Activated T-helper 2 cell treated with anti-CD3 and anti-CD28 coated beads, Interferon-gamma antibody, Interleukin-2, Interleukin-4, amounts not matched to agents 10 μg/mL and 5 μg/mL and 100 μg/mL, durations not matched to agents 14 hours and 24 hours and 36 hours (primary cell): ENCODE results near the gene HAUS7. TPM values are rescaled to one million over a fixed set of nuclear protein-coding genes. Genes with fewer than 3 reads are reported as not detected.

Source experiments
- DNase-seq: peaks from one replicate; pipeline ENCODE4 v3.0.0; 2021; ENCODE audit warnings: low spot score
- H3K27ac Mint-ChIP-seq: one replicate; pipeline ENCODE4 v1.8.0; 2021; ENCODE audit warnings: mixed read lengths
- H3K27me3 Mint-ChIP-seq: one replicate; pipeline ENCODE4 v1.8.0; 2021; ENCODE audit warnings: low read depth, mixed read lengths
- H3K36me3 Mint-ChIP-seq: one replicate; pipeline ENCODE4 v1.8.0; 2021; ENCODE audit warnings: low read depth, mixed read lengths
- H3K4me1 Mint-ChIP-seq: one replicate; pipeline ENCODE4 v1.8.0; 2021; ENCODE audit warnings: low read depth, mixed read lengths
- H3K4me3 Mint-ChIP-seq: one replicate; pipeline ENCODE4 v1.8.0; 2021; ENCODE audit warnings: low read depth, mild to moderate bottlenecking, moderate library complexity, mixed read lengths
- H3K9me3 Mint-ChIP-seq: one replicate; pipeline ENCODE4 v1.8.0; 2021; ENCODE audit warnings: mixed read lengths
- intact Hi-C: fragments of 100-400 bp; cut with micrococcal nuclease; formaldehyde crosslinking; loops from one replicate; pipeline ENCODE4 v1.15.1; 2023
- total RNA-seq: library from RNA; stranded (reverse); gene quantifications from 2 replicates; pipeline ENCODE4 v1.2.3, GENCODE V29; 2022

The HAUS7 gene
- total RNA-seq, 1 donor from 2014 or later = 62.0 TPM

GRCh38 chrX:153398275-153398960 lies 72.0 kb downstream of the HAUS7 start:
- peaks cover 11% of the 10 kb centered on the region for H3K4me1 Mint-ChIP-seq
- no peaks in the 10 kb centered on the region for H3K9me3 Mint-ChIP-seq
- intact Hi-C loops = no loop called here
- no peak for DNase-seq
- H3K27me3 Mint-ChIP-seq = peaks cover 6% of the 10 kb centered on the region
- no peak overlapping the region for H3K4me3 Mint-ChIP-seq
- no peak overlapping the region for H3K27ac Mint-ChIP-seq
- H3K36me3 Mint-ChIP-seq = no peaks in the 10 kb centered on the region

Other genes starting within 250 kb of the HAUS7 start
- gene PNMA6F, start 148.8 kb downstream of the HAUS7 start, total RNA-seq = not detected in 2 replicates
- gene ZNF275, start 136.4 kb downstream of the HAUS7 start, total RNA-seq = 17.1 and 17.2 TPM in 2 replicates
- not detected in 2 replicates for gene PNMA6E, start 69.2 kb downstream of the HAUS7 start, total RNA-seq
- gene ZFP92, start 59.1 kb downstream of the HAUS7 start, total RNA-seq = 1.8 and 2.1 TPM in 2 replicates
- gene TREX2, start 24.5 kb downstream of the HAUS7 start, total RNA-seq = 0.94 and 1.1 TPM in 2 replicates
- not detected in 2 replicates for gene BGN, start 24.4 kb upstream of the HAUS7 start, total RNA-seq
- gene ATP2B3, start 47.1 kb upstream of the HAUS7 start, total RNA-seq = not detected in 2 replicates
- 23.6 and 25.3 TPM in 2 replicates for gene CCNQ, start 128.6 kb upstream of the HAUS7 start, total RNA-seq
- gene DUSP9, start 176.6 kb upstream of the HAUS7 start, total RNA-seq = 0.11 and 0.16 TPM in 2 replicates
- gene PNCK, start 203.2 kb upstream of the HAUS7 start, total RNA-seq = 0.18 and 0.43 TPM in 2 replicates
- 2.2 and 2.5 TPM in 2 replicates for gene SLC6A8, start 217.3 kb upstream of the HAUS7 start, total RNA-seq